ENCODE measurements around the gene PDCD11. TPM values are rescaled to one million over a fixed set of nuclear protein-coding genes. Genes with fewer than 3 reads are reported as not detected.

Gene PDCD11
- total and polyA plus RNA-seq, 2 of the 8 experiments (the other 6 are each of a cell fraction or from before 2014, with no cell fraction given): 18.1 to 79.1 TPM

GRCh38 chr10:103429647-103430046, 33.2 kb downstream of the PDCD11 start:
- no peak overlapping the region for H2BK5ac ChIP-seq (ENCODE audit: low read depth, low read length)
- H3K4me1 ChIP-seq (replicated peaks in 1 of 4; ENCODE audit: control insufficient read depth in 3 of 4, insufficient read depth in 4 of 4, low read length in 3 of 4): no peaks in the 10 kb centered on the region
- no peak overlapping the region for H2BK15ac ChIP-seq (ENCODE audit: low read length)
- peaks cover 1 to 3% of the 10 kb centered on the region in 2 experiments for H4K20me1 ChIP-seq (replicated peaks in 1 of 2; ENCODE audit: control insufficient read depth in 1 of 2, insufficient read depth in 2 of 2, low read length in 2 of 2)
- no peaks in the 10 kb centered on the region for H3K27me3 ChIP-seq (replicated peaks in 1 of 4; ENCODE audit: control insufficient read depth in 3 of 4, extremely low read depth in 1 of 4, insufficient read depth in 3 of 4, low read length in 3 of 4)
- 88% methylated on average over 5 of the region's 5 CpGs; no CpG with 5 or more reads in 1 of the 2 experiments for WGBS, 2 experiments (ENCODE audit: extremely low coverage in 1 of 2, insufficient coverage in 1 of 2, insufficient read length in 1 of 2, insufficient replicate concordance in 2 of 2, low coverage in 1 of 2, low lambda C conversion rate in 2 of 2, missing lambda C conversion rate in 1 of 2)
- no peak overlapping the region for H2AFZ ChIP-seq (ENCODE audit: low read length)
- H3K36me3 ChIP-seq (ENCODE audit: control insufficient read depth in 2 of 4, insufficient read depth in 4 of 4, low read length in 3 of 4): peaks cover 28 to 79% (median 63%) of the 10 kb centered on the region in 4 experiments
- H3K27ac ChIP-seq (ENCODE audit: low read depth, low read length): no peak overlapping the region
- no peak overlapping the region for H2AK5ac ChIP-seq (ENCODE audit: low read depth, low read length)
- H2BK12ac ChIP-seq (ENCODE audit: low read depth, low read length): no peak overlapping the region
- no peak overlapping the region for H3K4me2 ChIP-seq (ENCODE audit: insufficient read depth in 1 of 2, low read depth in 2 of 2, low read length in 2 of 2)
- no peak overlapping the region for H3K56ac ChIP-seq (replicated peaks; ENCODE audit: insufficient read length, low read depth, low read length)
- POLR2A ChIA-PET (ENCODE audit: partially characterized antibody): no interaction called here
- CTCF ChIA-PET (ENCODE audit: partially characterized antibody): no interaction called here
- DNase-seq (ENCODE audit: low read depth in 1 of 2, low spot score in 2 of 2) (no peak), FAIRE-seq (no peak)
- no peak overlapping the region for H3K18ac ChIP-seq (ENCODE audit: extremely low read depth, low read length)
- no peaks in the 10 kb centered on the region for H3K79me1 ChIP-seq (ENCODE audit: low read depth, low read length)
- no peak overlapping the region for H2BK20ac ChIP-seq (ENCODE audit: low read length)
- H3K9ac ChIP-seq (replicated peaks in 1 of 4; ENCODE audit: extremely low read depth in 1 of 4, low read depth in 3 of 4, low read length in 3 of 4): no peak overlapping the region
- no peaks in the 10 kb centered on the region for H3K9me3 ChIP-seq (ENCODE audit: insufficient read depth in 2 of 2, low read depth in 1 of 2, low read length in 1 of 2)
- no peaks in the 10 kb centered on the region for H3K79me2 ChIP-seq (ENCODE audit: control insufficient read depth in 1 of 2, insufficient read depth in 2 of 2, low read length in 2 of 2)
- H3K4me3 ChIP-seq (ENCODE audit: extremely low read depth in 1 of 4, insufficient read depth in 2 of 4, low read depth in 3 of 4, low read length in 4 of 4): no peak overlapping the region
- no peak overlapping the region for H3K23ac ChIP-seq (ENCODE audit: insufficient read length)
- TF ChIP-seq CHD1 (IDR thresholded peaks at IDR 0.05; ENCODE audit: low read depth, low read length) (no peak), TCF12 (IDR thresholded peaks at IDR 0.05; ENCODE audit: low read depth, low read length) (no peak), KDM5A (IDR thresholded peaks at IDR 0.05; ENCODE audit: low read length) (no peak), CTCF (IDR thresholded peaks at IDR 0.05; ENCODE audit: control extremely low read depth in 1 of 3, insufficient read depth in 1 of 3, low read depth in 1 of 3, low read length in 3 of 3) (no peak), MAFK (IDR thresholded peaks at IDR 0.05; ENCODE audit: low read depth, low read length) (no peak), JUN (IDR thresholded peaks at IDR 0.05; ENCODE audit: low read depth, low read length) (no peak), ZNF274 (IDR thresholded peaks at IDR 0.05; ENCODE audit: borderline replicate concordance, extremely low read depth, low read length) (no peak), RAD21 (IDR thresholded peaks at IDR 0.05 in 1 of 2, conservative IDR thresholded peaks at IDR 0.05 in 1 of 2; ENCODE audit: low read depth in 2 of 2, low read length in 2 of 2) (no peak), SUZ12 (IDR thresholded peaks at IDR 0.05; ENCODE audit: low read length) (no peak)
- no peak overlapping the region for H2BK120ac ChIP-seq (replicated peaks; ENCODE audit: low read depth, low read length)
- no peak overlapping the region for H4K91ac ChIP-seq (replicated peaks; ENCODE audit: insufficient read length, low read length)
- no peak overlapping the region for H3K4ac ChIP-seq (replicated peaks; ENCODE audit: insufficient read length, low read depth, low read length)
- H4K5ac ChIP-seq (ENCODE audit: insufficient read length, low read depth, low read length): no peak overlapping the region
- no peak overlapping the region for H4K8ac ChIP-seq (ENCODE audit: extremely low read depth, insufficient read depth, low read length)
- no peaks in the 10 kb centered on the region for H3K23me2 ChIP-seq (ENCODE audit: low read depth, low read length)
- no peak overlapping the region for H3K14ac ChIP-seq (ENCODE audit: insufficient read length)
